Astrocyte of the cerebellum (primary cell): ENCODE results near the gene HERPUD1.
"Not testable (repeated sequence)": the region's sequence is repeated elsewhere in the genome, so short reads cannot be mapped to it uniquely, and the experiment has no call there.

Experiments
- DNase-seq: peaks from one replicate; pipeline ENCODE4 v3.0.0-alpha.2; 2011; ENCODE audit warnings: low read depth
- H3K4me3 ChIP-seq: 2 replicates; pipeline ENCODE4 v1.5.1; 2011; ENCODE audit warnings: mild to moderate bottlenecking, low read depth, low read length, moderate library complexity
- CTCF ChIP-seq: IDR thresholded peaks from 2 replicates; pipeline ENCODE4 v1.5.1; 2012; ENCODE audit warnings: low read length, low read depth, moderate library complexity, mild to moderate bottlenecking; ENCODE audit errors: missing control alignments
- in situ Hi-C: cut with HindIII; loops from 2 replicates; pipeline ENCODE4 v1.10.0; 2017; ENCODE audit warnings: low sequenced_read_pairs

Gene HERPUD1

GRCh38 chr16:56988948-56989945, 57.3 kb downstream of the HERPUD1 start, which contains the start of gene NLRC5:
Gene NLRC5 (plus strand): TSS chr16:56989557. CDS start chr16:57020713, 31,156 bp downstream.
- TF ChIP-seq CTCF = no peak
- peak within 1 kb of the TSS; percentile 71 for H3K4me3 ChIP-seq
- in situ Hi-C loops = no loop called here
- DNase-seq = peak; percentile 46

- no peak for DNase-seq
- no peak for TF ChIP-seq CTCF
- H3K4me3 ChIP-seq = peak overlapping the region; percentile 71
- in situ Hi-C loops = no loop called here
Measured at GRCh38 chr16:56989988-56990387, 58.0 kb downstream of the HERPUD1 start.

DNA sequence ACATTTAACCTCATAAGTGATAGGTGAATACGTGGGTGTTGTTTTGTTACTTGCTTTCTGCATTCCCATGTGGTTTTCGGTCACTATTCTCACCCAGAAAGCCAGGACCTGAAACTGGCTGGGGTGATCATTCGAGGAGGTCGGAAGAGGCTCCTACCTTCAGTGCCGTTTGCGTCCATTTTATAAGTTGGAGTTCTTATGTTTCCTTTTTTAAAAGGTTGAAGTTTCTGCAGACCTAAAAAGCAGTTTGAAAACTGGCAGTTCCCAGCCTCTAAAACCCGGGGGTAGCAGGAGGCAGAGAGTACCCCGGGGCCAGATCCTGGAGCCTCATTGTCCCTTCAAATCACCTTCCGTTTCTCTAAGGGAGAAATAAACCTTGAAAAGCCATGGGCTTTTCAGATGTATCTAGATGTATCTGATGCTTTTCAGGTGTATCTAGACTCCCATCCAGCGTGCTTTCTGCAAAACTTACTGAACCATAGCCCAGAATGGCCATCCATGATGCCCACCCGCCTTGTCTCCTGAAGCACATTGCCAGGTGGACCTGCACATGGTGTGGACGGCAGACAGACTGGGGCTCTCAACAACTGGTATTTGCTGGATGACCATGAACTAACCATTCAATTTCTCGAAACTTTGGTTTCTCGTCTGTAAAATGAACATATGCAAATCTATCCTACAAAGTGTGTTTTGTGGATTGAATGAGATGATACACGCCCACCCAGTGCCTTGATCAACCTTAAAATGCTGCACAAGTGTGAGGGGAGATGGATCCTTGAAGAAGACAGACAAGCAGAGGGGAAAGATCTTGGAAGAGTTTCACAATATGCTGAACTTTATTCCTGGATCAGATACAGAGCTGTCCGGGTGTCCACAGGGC, 58.7 kb downstream of the HERPUD1 start:
- in situ Hi-C loops = no loop called here
- H3K4me3 ChIP-seq = no peak overlapping the region
- no peak for TF ChIP-seq CTCF
- no peak for DNase-seq

GRCh38 chr16:56992431-56992830, 60.5 kb downstream of the HERPUD1 start:
- DNase-seq, in situ Hi-C loops, H3K4me3 ChIP-seq: not testable (repeated sequence)

- DNase-seq = no peak
- no peak overlapping the region for H3K4me3 ChIP-seq
- TF ChIP-seq CTCF = no peak
- in situ Hi-C loops = no loop called here
Measured at GRCh38 chr16:56993204-56993603, 61.3 kb downstream of the HERPUD1 start.

DNA sequence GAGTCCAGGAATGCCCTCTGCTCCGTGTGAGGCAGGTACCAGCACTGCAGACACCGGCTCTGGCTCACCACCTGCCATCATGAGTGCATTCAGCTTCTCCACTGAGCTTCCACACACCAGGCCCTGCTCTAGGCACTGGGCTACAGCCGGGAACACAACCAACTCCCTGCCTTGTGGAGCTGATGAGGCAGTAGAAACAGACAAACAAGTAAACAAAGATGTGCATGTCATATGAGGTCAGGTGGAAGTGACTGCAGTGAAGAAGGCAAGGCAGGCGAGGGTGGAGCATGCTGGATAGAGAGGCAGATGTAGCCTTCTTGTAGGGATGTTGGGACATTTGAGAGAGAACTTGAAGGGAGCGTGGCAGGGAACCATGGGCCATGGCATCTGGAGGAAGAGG, 62.4 kb downstream of the HERPUD1 start:
- TF ChIP-seq CTCF = no peak
- in situ Hi-C loops = no loop called here
- no peak overlapping the region for H3K4me3 ChIP-seq
- DNase-seq = no peak
